OCI-LY7 (cell line): ENCODE data around the gene SYCP2.

Source experiments
- CTCF ChIP-seq: fragments of 200-600 bp; sonication (generic); conservative IDR thresholded peaks from 2 replicates; pipeline ENCODE4 v1.5.1; 2014; ENCODE audit warnings: mild to moderate bottlenecking, antibody characterized with exemption, low read length, moderate library complexity, mixed read lengths
- EZH2phosphoT487 ChIP-seq: fragments of 200-600 bp; sonication (generic); IDR thresholded peaks from 2 replicates; pipeline ENCODE4 v1.6.1; 2018; ENCODE audit warnings: low read depth, borderline replicate concordance, mild to moderate bottlenecking, mixed run types, antibody characterized with exemption, low read length, moderate library complexity, mixed read lengths

DNA sequence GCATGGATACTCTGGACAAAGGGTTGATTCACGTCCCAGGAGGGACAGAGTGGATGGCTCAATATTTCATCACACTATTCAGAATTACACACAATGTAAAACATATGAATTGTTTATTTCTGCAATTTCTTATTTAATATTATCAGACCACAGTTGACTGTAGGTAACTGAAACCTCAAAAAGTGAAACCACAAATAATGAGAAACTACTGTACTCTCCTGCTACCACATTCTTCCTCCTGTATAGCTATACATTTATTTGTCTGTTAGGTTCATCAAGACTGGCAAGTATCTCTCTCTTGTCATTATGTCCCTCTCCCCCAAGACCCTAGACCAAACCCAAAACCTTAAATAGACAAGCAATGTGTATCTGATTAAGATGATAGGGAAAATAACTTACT lies 60.0 kb downstream of the SYCP2 start:
- TF ChIP-seq CTCF = no peak
- TF ChIP-seq EZH2phosphoT487 = no peak
